OCI-LY3 (cell line): ENCODE data around the gene TIMM44.

Experiments used
- H2AFZ ChIP-seq: fragments of 200-600, 300-600 bp; shearing (Covaris generic); 2 replicates; pipeline ENCODE4 v1.6.0; 2014; ENCODE audit warnings: antibody characterized with exemption, low read depth, low read length
- H3K27ac ChIP-seq: fragments of 200-600, 300-600 bp; sonication (generic); 2 replicates; pipeline ENCODE4 v1.5.1; 2014; ENCODE audit warnings: mild to moderate bottlenecking, low read length, moderate library complexity, mixed read lengths
- H3K27me3 ChIP-seq: fragments of 200-600, 300-600 bp; sonication (generic); 2 replicates; pipeline ENCODE4 v1.6.1; 2014; ENCODE audit warnings: low read depth, low read length, mixed read lengths
- H3K36me3 ChIP-seq: fragments of 200-600, 300-600 bp; sonication (generic); replicated peaks from 2 replicates; pipeline ENCODE3; 2014; ENCODE audit warnings: low read depth, low read length, mixed read lengths
- H3K4me1 ChIP-seq: fragments of 300-600, 200-600 bp; sonication (generic); 2 replicates; pipeline ENCODE4 v1.6.1; 2014; ENCODE audit warnings: low read length, mixed read lengths
- H3K4me2 ChIP-seq: fragments of 200-600, 300-600 bp; sonication (generic); 2 replicates; pipeline ENCODE4 v1.6.1; 2014; ENCODE audit warnings: low read length, mixed read lengths
- H3K4me3 ChIP-seq: fragments of 300-600, 200-600 bp; sonication (generic); 2 replicates; pipeline ENCODE4 v1.5.1; 2014; ENCODE audit warnings: antibody characterized with exemption, mild to moderate bottlenecking, low read length, moderate library complexity
- H3K79me2 ChIP-seq: fragments of 300-600, 200-600 bp; shearing (Covaris generic); 2 replicates; pipeline ENCODE4 v1.6.1; 2014; ENCODE audit warnings: mild to moderate bottlenecking, low read length, mixed read lengths
- H3K9ac ChIP-seq: fragments of 300-600, 200-600 bp; shearing (Covaris generic); 2 replicates; pipeline ENCODE4 v1.6.0; 2014; ENCODE audit warnings: mild to moderate bottlenecking, low read length, moderate library complexity
- H3K9me3 ChIP-seq: fragments of 200-600, 300-600 bp; shearing (Covaris generic); 2 replicates; pipeline ENCODE4 v1.6.1; 2014; ENCODE audit warnings: low read length, mixed read lengths; ENCODE audit not compliant: insufficient read depth
- H4K20me1 ChIP-seq: fragments of 200-600, 300-600 bp; sonication (generic); 2 replicates; pipeline ENCODE4 v1.6.1; 2016; ENCODE audit warnings: low read length, mixed read lengths; ENCODE audit not compliant: insufficient read depth
- CTCF ChIP-seq: fragments of 200-600, 300-600 bp; sonication (generic); IDR thresholded peaks from 2 replicates; pipeline ENCODE4 v1.5.1; 2014; ENCODE audit warnings: antibody characterized with exemption, low read length, low read depth
- EZH2phosphoT487 ChIP-seq: fragments of 200-600 bp; shearing (Covaris generic); IDR thresholded peaks from 2 replicates; pipeline ENCODE4 v1.6.1; 2018; ENCODE audit warnings: antibody characterized with exemption, mixed run types, low read depth

Gene TIMM44

GRCh38 chr19:7943444-7944176 lies at the start of gene TIMM44:
Gene TIMM44, minus strand, starts transcription at chr19:7943666. Its CDS starts 15 bp downstream, at chr19:7943651.
- peaks cover 52% of the 10 kb centered on the region for H3K79me2 ChIP-seq
- peak within 1 kb of the TSS; percentile 98 for H3K9ac ChIP-seq
- no peaks in the 10 kb centered on the region for H3K9me3 ChIP-seq
- TF ChIP-seq CTCF (no peak), EZH2phosphoT487 (no peak)
- peak within 1 kb of the TSS; percentile 68 for H3K27ac ChIP-seq
- H3K4me2 ChIP-seq: peak within 1 kb of the TSS; percentile 91
- peaks cover 18% of the 10 kb centered on the region for H3K36me3 ChIP-seq
- no peaks in the 10 kb centered on the region for H4K20me1 ChIP-seq
- H3K4me3 ChIP-seq: peak within 1 kb of the TSS; percentile 91
- no peaks in the 10 kb centered on the region for H3K27me3 ChIP-seq
- H2AFZ ChIP-seq: peak within 1 kb of the TSS; percentile 73
- H3K4me1 ChIP-seq: peaks cover 11% of the 10 kb centered on the region

- no peak overlapping the region for H2AFZ ChIP-seq
- H3K4me3 ChIP-seq: no peak overlapping the region
- H4K20me1 ChIP-seq: peaks cover 72% of the 10 kb centered on the region
- no peak overlapping the region for H3K4me2 ChIP-seq
- H3K79me2 ChIP-seq: peaks cover 85% of the 10 kb centered on the region
- no peak overlapping the region for H3K27ac ChIP-seq
- no peaks in the 10 kb centered on the region for H3K4me1 ChIP-seq
- TF ChIP-seq CTCF (no peak), EZH2phosphoT487 (no peak)
- no peaks in the 10 kb centered on the region for H3K27me3 ChIP-seq
- H3K36me3 ChIP-seq: peaks cover 44% of the 10 kb centered on the region
- H3K9me3 ChIP-seq: no peaks in the 10 kb centered on the region
- no peak overlapping the region for H3K9ac ChIP-seq
Measured at GRCh38 chr19:7992575-7992974, 49.1 kb upstream of the TIMM44 start.

GRCh38 chr19:7989071-7989575 lies 45.7 kb upstream of the TIMM44 start:
- H3K9ac ChIP-seq: no peak overlapping the region
- peaks cover 65% of the 10 kb centered on the region for H3K36me3 ChIP-seq
- peaks cover 85% of the 10 kb centered on the region for H3K79me2 ChIP-seq
- TF ChIP-seq CTCF (no peak), EZH2phosphoT487 (no peak)
- H3K4me3 ChIP-seq: no peak overlapping the region
- no peak overlapping the region for H3K4me2 ChIP-seq
- no peaks in the 10 kb centered on the region for H3K4me1 ChIP-seq
- H3K27ac ChIP-seq: no peak overlapping the region
- H4K20me1 ChIP-seq: peaks cover 71% of the 10 kb centered on the region
- no peak overlapping the region for H2AFZ ChIP-seq
- H3K27me3 ChIP-seq: no peaks in the 10 kb centered on the region
- H3K9me3 ChIP-seq: no peaks in the 10 kb centered on the region

GRCh38 chr19:7988307-7988706 lies 44.8 kb upstream of the TIMM44 start:
- peaks cover 71% of the 10 kb centered on the region for H4K20me1 ChIP-seq
- H3K4me3 ChIP-seq: no peak overlapping the region
- no peak for TF ChIP-seq EZH2phosphoT487
- no peak for TF ChIP-seq CTCF
- no peak overlapping the region for H3K4me2 ChIP-seq
- H3K9ac ChIP-seq: no peak overlapping the region
- H3K4me1 ChIP-seq: no peaks in the 10 kb centered on the region
- no peak overlapping the region for H3K27ac ChIP-seq
- H3K79me2 ChIP-seq: peaks cover 85% of the 10 kb centered on the region
- H3K27me3 ChIP-seq: no peaks in the 10 kb centered on the region
- no peak overlapping the region for H2AFZ ChIP-seq
- no peaks in the 10 kb centered on the region for H3K9me3 ChIP-seq
- H3K36me3 ChIP-seq: peaks cover 68% of the 10 kb centered on the region
